GM19240 (cell line): Measurements from ENCODE around the gene PXT1.

Experiments
- DNase-seq: peaks from one replicate; pipeline ENCODE4 v3.0.0; 2011; ENCODE audit warnings: low spot score; ENCODE audit not compliant: insufficient read length

The PXT1 gene

GRCh38 chr6:36392621-36393020 is 50.0 kb downstream of the PXT1 start:
- no peak for DNase-seq

GRCh38 chr6:36389353-36389752 is 53.3 kb downstream of the PXT1 start:
- DNase-seq = no peak

- no peak for DNase-seq
Observed at GRCh38 chr6:36387440-36388303, 55.0 kb downstream of the PXT1 start, which contains the start of gene ETV7. Gene ETV7 (minus strand): TSS chr6:36387669. CDS start chr6:36387541, 128 bp downstream.

GRCh38 chr6:36386495-36387439 is 55.9 kb downstream of the PXT1 start:
- no peak for DNase-seq

GRCh38 chr6:36384095-36384494 is 58.6 kb downstream of the PXT1 start:
- DNase-seq = no peak

- no peak for DNase-seq
Observed at GRCh38 chr6:36383606-36384005, 59.0 kb downstream of the PXT1 start.

- DNase-seq = no peak
Observed at GRCh38 chr6:36382976-36383375, 59.7 kb downstream of the PXT1 start.

GRCh38 chr6:36381502-36382389 is 60.9 kb downstream of the PXT1 start:
- no peak for DNase-seq

- no peak for DNase-seq
Observed at GRCh38 chr6:36380166-36380565, 62.5 kb downstream of the PXT1 start.

- no peak for DNase-seq
Observed at GRCh38 chr6:36378936-36379335, 63.7 kb downstream of the PXT1 start.

- DNase-seq = no peak
Observed at GRCh38 chr6:36378243-36378920, 64.3 kb downstream of the PXT1 start.

GRCh38 chr6:36377594-36377993 is 65.1 kb downstream of the PXT1 start:
- no peak for DNase-seq

- DNase-seq = no peak
Observed at GRCh38 chr6:36376742-36377141, 65.9 kb downstream of the PXT1 start.

- DNase-seq = no peak
Observed at GRCh38 chr6:36376183-36376582, 66.5 kb downstream of the PXT1 start.

GRCh38 chr6:36375644-36376155 is 67.0 kb downstream of the PXT1 start:
- DNase-seq = no peak

GRCh38 chr6:36374972-36375371 is 67.7 kb downstream of the PXT1 start:
- DNase-seq = no peak

GRCh38 chr6:36374194-36374593 is 68.5 kb downstream of the PXT1 start:
- DNase-seq = no peak

GRCh38 chr6:36373368-36374019 is 69.2 kb downstream of the PXT1 start:
- DNase-seq = no peak

- no peak for DNase-seq
Observed at GRCh38 chr6:36372088-36372487, 70.6 kb downstream of the PXT1 start.

GRCh38 chr6:36371211-36371610 is 71.4 kb downstream of the PXT1 start:
- DNase-seq = no peak
